ENCODE measurements around the gene TOMM5.

DNA sequence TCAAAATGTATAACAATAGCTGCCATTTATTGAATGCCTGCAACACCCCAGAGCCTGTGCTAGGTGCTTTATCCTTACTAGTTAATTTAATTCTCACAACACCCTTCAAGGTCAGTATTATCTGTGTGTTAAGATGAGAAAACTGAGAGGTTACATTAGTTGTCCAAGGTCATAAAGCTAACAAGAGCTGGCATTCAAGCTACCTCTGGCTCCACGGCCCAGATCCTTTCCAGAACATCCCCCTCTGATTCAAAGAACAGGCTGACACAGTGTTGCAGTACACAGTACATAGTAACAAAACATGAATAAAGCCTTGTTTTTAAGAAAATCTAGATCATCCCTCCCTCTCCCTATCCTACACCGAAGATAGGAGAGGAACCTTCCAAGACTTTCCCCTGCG, 48.9 kb upstream of the TOMM5 start:
- no peak for TF ChIP-seq JUND (IDR thresholded peaks at IDR 0.05)
- TF ChIP-seq, protein P1, sequence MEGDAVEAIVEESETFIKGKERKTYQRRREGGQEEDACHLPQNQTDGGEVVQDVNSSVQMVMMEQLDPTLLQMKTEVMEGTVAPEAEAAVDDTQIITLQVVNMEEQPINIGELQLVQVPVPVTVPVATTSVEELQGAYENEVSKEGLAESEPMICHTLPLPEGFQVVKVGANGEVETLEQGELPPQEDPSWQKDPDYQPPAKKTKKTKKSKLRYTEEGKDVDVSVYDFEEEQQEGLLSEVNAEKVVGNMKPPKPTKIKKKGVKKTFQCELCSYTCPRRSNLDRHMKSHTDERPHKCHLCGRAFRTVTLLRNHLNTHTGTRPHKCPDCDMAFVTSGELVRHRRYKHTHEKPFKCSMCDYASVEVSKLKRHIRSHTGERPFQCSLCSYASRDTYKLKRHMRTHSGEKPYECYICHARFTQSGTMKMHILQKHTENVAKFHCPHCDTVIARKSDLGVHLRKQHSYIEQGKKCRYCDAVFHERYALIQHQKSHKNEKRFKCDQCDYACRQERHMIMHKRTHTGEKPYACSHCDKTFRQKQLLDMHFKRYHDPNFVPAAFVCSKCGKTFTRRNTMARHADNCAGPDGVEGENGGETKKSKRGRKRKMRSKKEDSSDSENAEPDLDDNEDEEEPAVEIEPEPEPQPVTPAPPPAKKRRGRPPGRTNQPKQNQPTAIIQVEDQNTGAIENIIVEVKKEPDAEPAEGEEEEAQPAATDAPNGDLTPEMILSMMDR (IDR thresholded peaks at IDR 0.05) = no peak
- no peak for TF ChIP-seq FOXM1 (IDR thresholded peaks at IDR 0.05; ENCODE audit: low read depth)
- TF ChIP-seq EP300 (IDR thresholded peaks at IDR 0.05; ENCODE audit: borderline replicate concordance in 1 of 2, low read depth in 1 of 2, low read length in 1 of 2) = no peak
- TF ChIP-seq, protein P2, sequence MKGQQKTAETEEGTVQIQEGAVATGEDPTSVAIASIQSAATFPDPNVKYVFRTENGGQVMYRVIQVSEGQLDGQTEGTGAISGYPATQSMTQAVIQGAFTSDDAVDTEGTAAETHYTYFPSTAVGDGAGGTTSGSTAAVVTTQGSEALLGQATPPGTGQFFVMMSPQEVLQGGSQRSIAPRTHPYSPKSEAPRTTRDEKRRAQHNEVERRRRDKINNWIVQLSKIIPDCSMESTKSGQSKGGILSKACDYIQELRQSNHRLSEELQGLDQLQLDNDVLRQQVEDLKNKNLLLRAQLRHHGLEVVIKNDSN (IDR thresholded peaks at IDR 0.05; ENCODE audit: borderline replicate concordance, low read depth) = no peak
- TF ChIP-seq FOSL2 (IDR thresholded peaks at IDR 0.05; ENCODE audit: borderline replicate concordance, low read depth) = no peak
